DMS53 (cell line): ENCODE data around the gene CPNE7.
"Not testable (repeated sequence)": the region's sequence is repeated elsewhere in the genome, so short reads cannot be mapped to it uniquely, and the experiment has no call there.

ENCODE experiments used
- DNase-seq: peaks from one replicate; lab custom pipeline; 2025; lab: John Stamatoyannopoulos, UW

Gene CPNE7

GRCh38 chr16:89583895-89584644 is 8.5 kb downstream of the CPNE7 start:
- DNase-seq = no peak

GRCh38 chr16:89584768-89585549 is 9.4 kb downstream of the CPNE7 start:
- DNase-seq = no peak

GRCh38 chr16:89586218-89586617 is 10.7 kb downstream of the CPNE7 start:
- no peak for DNase-seq

- DNase-seq = peak; percentile 58
Observed at GRCh38 chr16:89586853-89587252, 11.3 kb downstream of the CPNE7 start.

- not testable (repeated sequence) for DNase-seq
Observed at GRCh38 chr16:89587676-89588075, 12.1 kb downstream of the CPNE7 start.

- no peak for DNase-seq
Observed at GRCh38 chr16:89588413-89589109, 13.0 kb downstream of the CPNE7 start.

- no peak for DNase-seq
Observed at GRCh38 chr16:89589241-89589926, 13.8 kb downstream of the CPNE7 start.

GRCh38 chr16:89593841-89594240 is 18.3 kb downstream of the CPNE7 start:
- no peak for DNase-seq

- no peak for DNase-seq
Observed at GRCh38 chr16:89595330-89596060, 19.9 kb downstream of the CPNE7 start.

- no peak for DNase-seq
Observed at GRCh38 chr16:89596061-89596689, 20.6 kb downstream of the CPNE7 start.

- DNase-seq = no peak
Observed at GRCh38 chr16:89596957-89597649, 21.5 kb downstream of the CPNE7 start.

- peak; percentile 75 for DNase-seq
Observed at GRCh38 chr16:89598199-89598598, 22.6 kb downstream of the CPNE7 start.

- peak; percentile 85 for DNase-seq
Observed at GRCh38 chr16:89599451-89599858, 23.9 kb downstream of the CPNE7 start.

- no peak for DNase-seq
Observed at GRCh38 chr16:89599902-89600301, 24.3 kb downstream of the CPNE7 start.

GRCh38 chr16:89600427-89600826 is 24.9 kb downstream of the CPNE7 start:
- DNase-seq = no peak

- peak; percentile 21 for DNase-seq
Observed at GRCh38 chr16:89600956-89601355, 25.4 kb downstream of the CPNE7 start.

- no peak for DNase-seq
Observed at GRCh38 chr16:89601906-89602272, 26.3 kb downstream of the CPNE7 start.

GRCh38 chr16:89602273-89602951 is 26.9 kb downstream of the CPNE7 start:
- DNase-seq = peak; percentile 26

GRCh38 chr16:89602952-89603590 is 27.5 kb downstream of the CPNE7 start:
- no peak for DNase-seq
